Measurements from ENCODE around the gene KLK10.

KLK10 gene

DNA sequence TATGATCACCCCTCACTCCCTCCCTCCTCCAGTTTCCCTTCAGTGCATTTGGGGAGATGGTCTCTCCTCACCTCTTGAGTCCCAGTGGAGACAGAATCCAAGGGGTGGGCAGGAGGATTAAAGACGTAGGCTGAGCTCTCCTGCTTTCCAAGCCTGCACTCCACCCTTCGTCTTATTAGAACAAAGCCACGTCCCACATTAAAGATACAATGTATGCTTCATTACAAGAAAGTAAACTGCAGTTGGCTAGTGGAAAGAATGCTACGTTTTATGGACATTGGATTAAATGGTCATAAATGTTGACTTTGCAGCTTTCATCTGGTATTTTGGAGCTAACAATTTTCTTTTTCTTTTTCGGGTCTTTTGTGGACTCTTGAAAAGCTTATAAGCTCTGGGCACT lies 8.4 kb upstream of the KLK10 start:
- no peak for DNase-seq (ENCODE audit: low read depth, low spot score)
- H3K4me3 ChIP-seq (ENCODE audit: low read length) = no peak overlapping the region

DNA sequence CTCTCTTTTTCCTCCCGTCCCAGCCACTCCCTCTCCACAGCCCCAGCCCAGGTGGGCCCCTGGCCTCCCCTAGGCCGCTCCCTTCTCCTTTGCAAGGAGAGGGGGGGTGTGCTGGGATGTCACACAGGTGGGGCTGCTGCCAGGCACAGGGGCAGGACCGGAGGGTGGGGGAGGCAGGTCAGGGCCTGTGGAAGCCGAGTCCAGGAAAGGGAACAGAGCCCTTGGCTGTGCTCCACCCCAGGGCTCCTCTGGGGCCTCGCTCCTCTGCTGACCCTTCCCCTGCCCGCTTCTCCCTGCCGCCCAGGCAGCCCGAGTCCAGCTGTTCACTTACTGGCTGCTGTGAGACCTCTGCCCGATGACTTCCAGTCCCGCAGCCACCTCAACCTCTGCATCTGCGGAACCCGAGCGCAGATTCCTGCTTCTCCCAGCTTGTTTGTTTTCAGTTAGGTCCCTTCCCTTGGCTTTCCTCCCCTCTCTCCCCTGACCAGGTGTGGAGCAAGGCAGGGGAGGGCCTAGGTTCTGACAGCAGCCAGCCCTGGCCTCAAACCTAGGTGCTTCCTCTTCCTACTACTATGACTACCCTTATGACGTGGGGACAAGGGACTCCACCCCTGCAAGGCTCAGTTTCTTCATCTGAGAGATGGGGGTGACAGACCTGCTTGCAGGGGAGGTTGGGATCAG lies 7.8 kb upstream of the KLK10 start:
- H3K4me3 ChIP-seq (ENCODE audit: low read length) = no peak overlapping the region
- no peak for DNase-seq (ENCODE audit: low read depth, low spot score)

- DNase-seq (ENCODE audit: low read depth, low spot score) = no peak
- H3K4me3 ChIP-seq (ENCODE audit: low read length) = no peak within 1 kb of the TSS
Observed at GRCh38 chr19:51026554-51026831, 7.0 kb upstream of the KLK10 start, which contains the start of gene KLK11. Gene KLK11, minus strand, starts transcription at chr19:51026616. Its CDS starts 985 bp downstream, at chr19:51025631.

DNA sequence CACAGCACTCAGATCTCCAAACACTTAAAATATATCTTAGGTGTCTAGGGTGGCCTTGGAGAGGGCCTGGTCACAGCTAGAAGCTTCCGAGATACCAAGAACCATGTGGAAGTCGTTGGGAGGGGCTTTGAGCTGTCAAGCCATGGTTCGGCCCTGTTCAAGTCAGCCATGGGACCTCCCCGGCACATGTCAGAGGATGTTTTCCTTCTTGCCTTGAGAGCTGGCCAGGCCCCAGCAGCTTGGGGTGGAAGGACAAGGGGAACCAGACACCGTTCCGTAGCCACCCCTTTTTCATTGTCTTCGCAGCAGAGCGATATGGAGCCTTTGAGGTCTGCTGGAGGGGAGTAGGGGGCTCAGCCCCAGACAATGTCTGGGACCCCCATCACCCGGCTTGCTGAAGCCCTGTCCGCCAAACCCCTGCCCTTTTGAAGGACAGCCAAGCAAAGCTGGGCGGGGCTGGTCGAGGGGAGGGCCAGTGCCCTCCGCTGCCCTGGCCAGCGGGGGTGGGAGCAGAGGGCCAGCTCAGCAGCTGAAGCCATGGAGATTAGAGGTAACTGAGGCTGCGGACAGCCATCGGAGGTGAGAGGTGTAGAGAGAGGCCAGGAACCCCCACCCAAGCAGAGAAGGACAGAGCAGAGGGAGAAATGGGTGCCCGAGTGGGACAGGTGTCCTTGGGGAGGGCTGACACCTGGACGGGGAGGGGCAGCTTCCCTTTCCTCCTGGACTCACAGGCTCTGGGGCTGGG lies 6.5 kb upstream of the KLK10 start:
- no peak for DNase-seq (ENCODE audit: low read depth, low spot score)
- H3K4me3 ChIP-seq (ENCODE audit: low read length) = no peak overlapping the region

- no peak for DNase-seq (ENCODE audit: low read depth, low spot score)
- H3K4me3 ChIP-seq (ENCODE audit: low read length) = no peak overlapping the region
Observed at GRCh38 chr19:51025401-51025800, 5.9 kb upstream of the KLK10 start.

DNA sequence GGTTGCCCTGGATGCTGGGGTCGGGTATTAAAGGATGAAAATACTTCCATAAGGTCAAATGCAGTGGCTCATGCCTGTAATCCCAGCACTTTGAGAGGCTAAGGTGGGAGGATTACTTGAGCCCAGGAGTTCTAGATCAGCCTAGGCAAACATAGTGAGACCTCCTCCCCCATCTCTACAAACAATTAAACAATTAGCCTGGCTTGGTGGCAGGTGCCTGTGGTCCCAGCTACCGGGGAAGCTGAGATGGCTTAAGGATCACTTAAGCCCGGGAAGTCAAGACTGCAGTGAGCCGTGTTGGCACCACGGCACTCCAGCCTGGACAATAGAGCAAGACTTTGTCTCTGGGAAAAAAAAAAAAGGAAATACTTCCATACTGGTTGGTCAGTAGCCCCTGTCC lies 5.4 kb upstream of the KLK10 start:
- DNase-seq (ENCODE audit: low read depth, low spot score) = no peak
- H3K4me3 ChIP-seq (ENCODE audit: low read length) = no peak overlapping the region

- no peak for DNase-seq (ENCODE audit: low read depth, low spot score)
Observed at GRCh38 chr19:51023946-51024345, 4.4 kb upstream of the KLK10 start.

DNA sequence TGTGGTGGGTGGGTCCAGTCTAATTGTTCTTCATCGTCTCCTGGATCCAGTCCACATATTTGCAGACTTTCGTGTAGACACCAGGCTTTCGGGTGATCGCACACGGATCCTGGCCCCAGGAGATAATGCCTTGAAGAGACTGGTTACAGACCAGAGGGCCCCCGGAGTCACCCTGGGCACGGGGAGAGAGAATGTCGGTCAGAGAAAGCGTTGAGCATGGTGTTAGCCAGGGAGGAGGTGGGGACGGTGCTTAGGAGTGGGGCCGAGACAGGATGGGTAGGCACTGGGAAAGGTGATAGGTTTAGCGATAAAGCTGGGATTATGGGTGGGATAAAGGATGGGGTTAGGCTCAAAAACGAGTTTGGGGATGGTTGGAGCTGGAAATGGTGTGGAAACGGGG lies 3.0 kb upstream of the KLK10 start:
- H3K4me3 ChIP-seq (ENCODE audit: low read length) = no peak overlapping the region
- DNase-seq (ENCODE audit: low read depth, low spot score) = no peak

More at GRCh38 chr19:51023946-51024345, 4.4 kb upstream of the KLK10 start:
- H3K4me3 ChIP-seq (ENCODE audit: low read length) = no peak overlapping the region

DNA sequence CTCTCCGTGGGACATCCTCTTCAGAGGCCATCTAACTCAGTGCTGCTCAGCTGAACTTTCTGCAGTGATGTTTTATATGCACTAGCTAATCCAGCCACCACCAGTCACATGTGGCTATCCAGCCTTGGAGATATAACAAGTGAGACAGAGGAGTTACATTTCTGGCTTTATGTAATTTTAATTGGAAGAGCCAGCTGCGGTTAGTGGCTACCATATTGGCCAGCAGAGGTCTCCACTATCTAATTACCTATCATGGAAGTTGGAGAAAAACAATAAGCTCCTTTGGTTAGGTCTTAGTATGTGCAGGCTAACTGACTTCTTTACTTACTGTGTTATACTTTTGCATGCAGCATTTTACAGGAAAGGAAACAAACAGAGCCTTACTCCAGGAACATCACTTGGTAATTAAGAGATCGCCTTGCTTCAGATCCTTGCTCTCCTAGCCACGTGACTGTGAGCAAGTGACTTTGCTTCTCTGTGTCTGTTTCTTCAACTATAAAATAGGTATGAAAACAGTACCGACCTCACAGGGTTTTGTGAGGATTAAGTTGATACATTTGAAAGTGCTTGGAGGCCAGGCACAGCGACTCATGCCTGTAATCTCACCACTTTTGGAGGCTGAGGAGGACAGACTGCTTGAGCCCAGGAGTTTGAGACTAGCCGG lies 1.6 kb upstream of the KLK10 start:
- DNase-seq (ENCODE audit: low read depth, low spot score) = peak; percentile 9
- no peak overlapping the region for H3K4me3 ChIP-seq (ENCODE audit: low read length)

DNA sequence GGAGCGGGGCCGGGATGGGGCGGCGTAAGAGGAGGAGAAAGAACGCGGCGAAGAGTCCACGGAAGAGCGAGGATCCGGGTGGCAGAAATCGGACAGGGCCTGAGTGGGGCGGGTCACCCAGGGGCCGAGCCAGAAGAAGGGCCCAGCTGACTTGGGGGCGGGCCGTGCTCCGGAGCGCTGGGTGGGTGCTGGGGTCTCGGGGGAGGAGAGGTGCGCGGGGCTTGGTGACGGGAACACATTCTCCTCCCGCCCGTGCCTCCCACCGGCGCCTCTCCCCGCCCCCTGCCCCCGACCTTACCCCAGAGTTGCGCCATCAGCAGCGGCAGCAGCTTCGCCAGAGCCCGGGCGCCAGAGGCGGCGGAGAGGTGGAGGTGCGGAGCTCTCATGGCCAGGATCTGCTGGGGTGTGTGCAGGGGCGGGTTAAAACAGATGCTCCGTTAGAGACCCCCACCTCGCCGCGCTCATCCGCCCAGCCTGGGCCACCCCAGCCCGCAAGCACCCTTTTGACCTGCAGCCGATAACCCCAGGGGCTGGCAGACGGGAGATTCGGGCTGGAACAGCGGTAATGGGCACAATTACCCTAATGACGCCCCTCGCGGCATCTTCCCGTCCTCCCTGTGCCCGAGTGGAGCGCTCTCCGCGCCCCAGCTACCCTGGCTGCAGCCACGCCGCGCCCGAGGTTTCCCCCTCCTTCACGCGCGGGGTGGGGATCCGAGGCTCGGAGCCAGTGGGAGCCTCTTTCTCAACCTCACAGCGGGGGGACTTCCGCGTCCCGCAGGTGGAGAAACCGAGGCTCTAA lies 565 bp downstream of the KLK10 start:
- H3K4me3 ChIP-seq (ENCODE audit: low read length) = no peak overlapping the region
- DNase-seq (ENCODE audit: low read depth, low spot score) = no peak

DNA sequence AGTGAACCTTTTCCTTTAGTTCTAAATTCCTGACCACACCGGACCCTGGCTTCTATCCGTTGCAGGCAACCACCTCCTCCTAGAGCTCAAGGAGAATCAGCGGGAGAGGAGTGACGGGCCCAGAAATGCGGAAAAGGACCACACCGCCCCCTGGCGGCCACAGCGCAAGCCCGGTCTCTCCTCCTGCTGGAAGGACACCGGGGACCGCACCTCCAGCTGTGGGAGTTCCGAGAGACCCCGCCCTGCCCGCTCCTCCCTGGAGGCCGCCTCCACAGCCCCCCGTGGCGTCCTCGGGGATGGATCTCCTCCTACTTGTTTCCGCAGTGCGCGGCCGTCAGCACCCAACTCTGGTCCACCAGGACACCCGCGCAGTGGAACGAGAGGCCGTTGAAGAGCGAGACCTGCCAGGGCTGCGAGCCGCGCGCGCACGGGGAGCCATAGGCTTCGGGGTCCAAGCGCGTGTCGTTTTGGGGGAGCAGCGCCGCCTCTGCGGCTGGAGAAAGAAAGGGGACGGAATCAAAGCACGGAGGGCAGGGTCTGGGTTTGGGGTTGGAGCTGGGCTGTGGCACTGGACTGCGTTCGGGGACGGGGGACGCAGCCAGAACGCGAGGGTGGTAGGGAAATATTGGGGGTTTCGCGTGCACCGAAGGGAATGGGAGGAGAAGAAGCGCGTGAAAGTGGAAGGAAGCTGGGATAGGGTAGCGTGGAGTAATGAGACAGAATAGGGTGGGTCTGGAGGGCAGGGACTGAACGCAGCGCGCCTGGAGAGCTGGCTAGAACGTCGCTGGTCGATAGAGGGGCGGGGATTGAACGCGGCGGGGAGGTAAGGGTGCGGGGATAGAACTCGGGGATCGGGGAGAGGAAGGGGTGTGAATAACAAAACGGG lies 2.5 kb downstream of the KLK10 start:
- DNase-seq (ENCODE audit: low read depth, low spot score) = peak; percentile 28
- no peak overlapping the region for H3K4me3 ChIP-seq (ENCODE audit: low read length)

- H3K4me3 ChIP-seq (ENCODE audit: low read length) = no peak overlapping the region
- no peak for DNase-seq (ENCODE audit: low read depth, low spot score)
Observed at GRCh38 chr19:51015691-51016267, 3.7 kb downstream of the KLK10 start.

GRCh38 chr19:51014242-51014641 lies 5.3 kb downstream of the KLK10 start:
- DNase-seq (ENCODE audit: low read depth, low spot score) = peak; percentile 5

DNA sequence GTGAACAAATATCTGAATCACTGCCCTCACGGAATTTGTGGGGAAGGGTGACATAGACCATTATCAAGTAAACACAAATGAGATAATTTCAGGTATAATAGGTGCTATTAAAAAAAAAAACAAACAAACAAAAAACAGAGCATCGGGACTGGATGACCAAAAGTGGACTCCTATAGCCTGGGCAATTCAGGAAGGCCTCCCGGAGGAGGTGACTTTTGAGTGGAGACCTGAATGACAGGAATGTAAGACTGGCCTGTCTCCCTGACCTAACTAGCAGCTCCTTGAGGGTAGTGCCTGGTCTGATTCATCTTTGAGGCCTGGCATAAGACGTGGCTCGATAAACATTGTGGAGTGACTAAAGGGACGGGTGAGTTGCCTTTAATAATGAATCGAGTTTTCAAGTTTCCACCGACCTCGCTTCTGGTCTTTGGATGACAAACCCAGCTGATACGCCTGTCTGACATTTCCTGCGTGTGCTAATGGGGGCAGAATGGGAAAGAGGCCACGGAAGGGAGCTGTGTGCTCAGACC lies 6.8 kb downstream of the KLK10 start:
- H3K4me3 ChIP-seq (ENCODE audit: low read length) = no peak overlapping the region
- DNase-seq (ENCODE audit: low read depth, low spot score) = no peak

More at GRCh38 chr19:51014242-51014641, 5.3 kb downstream of the KLK10 start:
- no peak overlapping the region for H3K4me3 ChIP-seq (ENCODE audit: low read length)

DNA sequence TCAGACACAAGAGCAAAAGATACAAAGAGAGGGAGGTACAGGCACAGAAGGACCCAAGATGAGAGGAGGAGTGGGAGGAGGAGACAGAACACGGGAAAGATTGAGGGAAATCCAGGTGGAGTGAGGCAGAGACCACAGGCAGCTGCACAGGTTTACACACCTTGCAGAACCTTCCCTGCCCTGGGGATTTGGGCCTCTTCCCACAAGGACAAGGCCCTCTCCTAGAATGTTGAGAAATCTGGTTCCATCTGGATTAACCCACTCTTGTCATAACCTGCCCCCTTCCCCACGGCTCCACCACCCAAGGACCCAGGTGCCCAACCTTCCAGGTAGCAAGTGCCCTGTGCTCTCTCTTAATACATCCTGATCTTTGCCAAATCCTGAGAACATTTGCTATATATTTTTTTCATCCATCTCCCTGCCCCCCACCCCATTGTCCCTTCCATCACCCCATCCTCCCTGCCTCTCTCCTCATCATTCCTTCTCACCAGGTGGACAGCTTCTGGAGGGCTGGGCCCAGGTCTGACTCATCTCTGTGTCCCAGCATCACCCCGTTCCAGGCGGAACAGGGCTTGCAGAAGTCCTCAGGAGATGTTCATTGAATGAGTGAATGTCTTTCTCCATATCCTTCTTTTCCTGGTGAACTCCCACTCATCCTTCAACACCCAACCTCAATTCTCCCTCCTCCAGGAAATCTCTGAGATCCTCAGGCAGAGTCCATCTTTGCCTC lies 9.3 kb downstream of the KLK10 start:
- no peak for DNase-seq (ENCODE audit: low read depth, low spot score)
- no peak overlapping the region for H3K4me3 ChIP-seq (ENCODE audit: low read length)

DNA sequence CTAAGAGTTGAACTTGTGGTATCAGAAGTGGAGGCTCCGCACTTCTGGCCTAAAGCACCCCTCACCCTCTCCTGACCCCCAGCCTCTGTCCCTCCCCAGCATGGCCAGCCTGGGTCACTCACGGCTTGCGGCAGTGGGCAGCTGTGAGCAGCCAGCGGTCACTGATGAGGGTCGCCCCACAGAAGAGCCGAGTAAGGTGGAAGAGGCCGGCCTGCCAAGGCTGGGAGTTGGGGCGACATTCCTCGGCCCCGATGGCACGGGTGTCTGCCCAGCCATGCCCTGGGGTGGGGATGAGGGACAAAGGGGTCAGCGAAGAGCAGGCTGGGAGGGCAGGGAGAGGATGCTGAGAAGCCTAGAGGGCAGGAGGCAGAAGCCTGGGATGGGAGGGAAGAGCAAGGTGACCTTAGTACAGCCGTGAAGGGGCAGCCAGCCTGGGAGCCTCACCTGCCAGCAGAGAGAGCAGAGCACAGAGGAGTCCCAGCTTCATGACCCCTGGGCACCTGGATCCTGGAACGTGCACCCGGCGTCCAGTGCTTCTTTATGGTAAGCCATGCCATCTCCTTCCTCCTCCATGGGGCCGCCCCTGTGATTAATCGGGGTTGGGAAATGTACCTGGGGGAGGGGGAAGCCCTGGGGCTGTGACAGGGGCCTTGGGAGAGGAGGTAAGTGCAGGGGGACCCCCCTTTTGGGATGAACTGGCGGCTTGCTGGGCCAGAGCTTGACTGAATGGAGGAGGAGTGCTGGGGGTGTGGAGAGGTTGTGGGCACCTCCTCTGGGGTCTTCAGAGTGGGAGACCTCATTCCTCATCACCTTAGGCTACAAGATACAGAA lies 10.2 kb downstream of the KLK10 start:
- H3K4me3 ChIP-seq (ENCODE audit: low read length) = no peak overlapping the region
- DNase-seq (ENCODE audit: low read depth, low spot score) = no peak

- DNase-seq (ENCODE audit: low read depth, low spot score) = no peak
- no peak overlapping the region for H3K4me3 ChIP-seq (ENCODE audit: low read length)
Observed at GRCh38 chr19:51007488-51007887, 12.0 kb downstream of the KLK10 start.
